Measurements from ENCODE around the gene SEPTIN5. TPM values are rescaled to one million over a fixed set of nuclear protein-coding genes. Genes with fewer than 3 reads are reported as not detected.

Gene SEPTIN5
- total and polyA plus RNA-seq, 12 donors: 3.7 to 73.4 (median 14.9) TPM

DNA sequence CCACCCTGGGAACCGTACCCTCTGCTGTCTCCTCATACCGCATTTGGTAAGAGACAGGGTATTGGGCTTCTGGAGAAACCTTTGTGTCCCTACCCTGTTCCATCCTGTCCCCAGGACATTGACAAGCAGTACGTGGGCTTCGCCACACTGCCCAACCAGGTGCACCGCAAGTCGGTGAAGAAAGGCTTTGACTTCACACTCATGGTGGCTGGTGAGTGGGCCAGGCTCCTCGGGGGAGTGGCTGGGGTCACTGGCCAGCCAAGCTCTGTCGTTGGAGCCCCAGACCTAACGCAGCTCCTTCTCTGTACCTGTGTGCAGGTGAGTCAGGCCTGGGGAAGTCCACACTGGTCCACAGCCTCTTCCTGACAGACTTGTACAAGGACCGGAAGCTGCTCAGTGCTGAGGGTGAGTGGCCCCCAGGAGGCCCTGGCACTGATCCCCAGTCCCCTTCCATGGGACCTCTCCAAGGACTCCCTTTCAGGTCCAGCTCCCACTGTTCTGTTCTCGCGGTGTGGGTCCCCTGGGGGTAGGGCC, 5.3 kb downstream of the SEPTIN5 start:
- Histone ChIP-seq H3K4me3 (no peak overlapping the region), H3K4me1 (replicated peaks in 1 of 2) (peaks cover 9 to 12% of the 10 kb centered on the region in 2 donors), H3K9me3 (replicated peaks in 1 of 3) (no peaks in the 10 kb centered on the region), H3K27me3 (no peaks in the 10 kb centered on the region), H3K36me3 (replicated peaks in 1 of 2) (no peaks in the 10 kb centered on the region), H3K27ac (no peak overlapping the region)
- DNase-seq: no peak
- 87 to 93% (median 89%) methylated on average over 8 to 12 of the region's 12 CpGs for WGBS, 4 donors
- intact Hi-C loops (cut with DNase I): loop anchor here in 1 of 2 donors (5.0 kb wide), 1 partner anchor 42 kb away; no protein-coding TSS in a partner anchor
- TF ChIP-seq POLR2A (IDR thresholded peaks at IDR 0.05): no peak
- TF ChIP-seq, protein P1, sequence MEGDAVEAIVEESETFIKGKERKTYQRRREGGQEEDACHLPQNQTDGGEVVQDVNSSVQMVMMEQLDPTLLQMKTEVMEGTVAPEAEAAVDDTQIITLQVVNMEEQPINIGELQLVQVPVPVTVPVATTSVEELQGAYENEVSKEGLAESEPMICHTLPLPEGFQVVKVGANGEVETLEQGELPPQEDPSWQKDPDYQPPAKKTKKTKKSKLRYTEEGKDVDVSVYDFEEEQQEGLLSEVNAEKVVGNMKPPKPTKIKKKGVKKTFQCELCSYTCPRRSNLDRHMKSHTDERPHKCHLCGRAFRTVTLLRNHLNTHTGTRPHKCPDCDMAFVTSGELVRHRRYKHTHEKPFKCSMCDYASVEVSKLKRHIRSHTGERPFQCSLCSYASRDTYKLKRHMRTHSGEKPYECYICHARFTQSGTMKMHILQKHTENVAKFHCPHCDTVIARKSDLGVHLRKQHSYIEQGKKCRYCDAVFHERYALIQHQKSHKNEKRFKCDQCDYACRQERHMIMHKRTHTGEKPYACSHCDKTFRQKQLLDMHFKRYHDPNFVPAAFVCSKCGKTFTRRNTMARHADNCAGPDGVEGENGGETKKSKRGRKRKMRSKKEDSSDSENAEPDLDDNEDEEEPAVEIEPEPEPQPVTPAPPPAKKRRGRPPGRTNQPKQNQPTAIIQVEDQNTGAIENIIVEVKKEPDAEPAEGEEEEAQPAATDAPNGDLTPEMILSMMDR (IDR thresholded peaks at IDR 0.05): no peak

DNA sequence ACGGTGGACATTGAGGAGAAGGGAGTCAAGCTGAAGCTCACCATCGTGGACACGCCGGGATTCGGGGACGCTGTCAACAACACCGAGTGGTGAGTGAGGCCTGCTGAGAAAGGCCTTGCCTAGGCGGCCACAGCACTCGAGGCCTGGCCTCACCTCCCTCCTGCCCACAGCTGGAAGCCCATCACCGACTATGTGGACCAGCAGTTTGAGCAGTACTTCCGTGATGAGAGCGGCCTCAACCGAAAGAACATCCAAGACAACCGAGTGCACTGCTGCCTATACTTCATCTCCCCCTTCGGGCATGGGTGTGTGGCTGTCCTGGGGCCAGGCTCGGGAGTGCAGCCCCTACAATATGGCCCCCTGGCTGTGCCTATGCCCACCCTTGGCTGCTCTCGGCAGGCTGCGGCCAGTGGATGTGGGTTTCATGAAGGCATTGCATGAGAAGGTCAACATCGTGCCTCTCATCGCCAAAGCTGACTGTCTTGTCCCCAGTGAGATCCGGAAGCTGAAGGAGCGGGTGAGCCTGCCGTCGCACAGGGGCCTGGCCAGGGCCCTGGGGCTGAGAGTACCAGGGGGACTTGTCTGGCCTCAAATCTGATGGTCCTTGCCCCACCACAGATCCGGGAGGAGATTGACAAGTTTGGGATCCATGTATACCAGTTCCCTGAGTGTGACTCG, 6.0 kb downstream of the SEPTIN5 start:
- Histone ChIP-seq H3K36me3 (replicated peaks in 1 of 2) (no peaks in the 10 kb centered on the region), H3K4me1 (replicated peaks in 1 of 2) (peaks cover 5 to 7% of the 10 kb centered on the region in 2 donors), H3K27me3 (no peaks in the 10 kb centered on the region), H3K9me3 (replicated peaks in 1 of 3) (no peaks in the 10 kb centered on the region), H3K4me3 (no peak overlapping the region), H3K27ac (no peak overlapping the region)
- TF ChIP-seq POLR2A (IDR thresholded peaks at IDR 0.05): no peak
- TF ChIP-seq, protein P1 (IDR thresholded peaks at IDR 0.05): no peak
- intact Hi-C loops (cut with DNase I): no loop called here
- no peak for DNase-seq
- 92 to 96% (median 94%) methylated on average over 15 to 26 of the region's 26 CpGs for WGBS, 4 donors

DNA sequence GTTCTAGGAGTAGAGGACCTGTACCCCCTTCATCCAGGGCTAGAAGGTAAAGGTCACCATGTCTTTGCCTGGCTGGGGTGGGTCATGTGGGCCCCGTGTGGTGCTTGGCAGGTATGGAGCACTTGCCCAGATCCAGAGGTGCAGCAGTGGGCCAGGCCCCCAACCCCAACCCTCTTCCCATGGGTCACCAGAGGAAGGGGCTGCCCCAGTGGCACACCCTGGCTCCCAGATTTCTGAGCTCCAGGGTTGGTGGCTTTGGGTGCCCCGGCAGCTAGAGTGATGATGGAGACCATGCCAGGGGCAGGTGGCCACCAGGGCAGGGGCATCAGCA, 6.7 kb downstream of the SEPTIN5 start:
- Histone ChIP-seq H3K4me3 (no peak overlapping the region), H3K36me3 (replicated peaks in 1 of 2) (no peaks in the 10 kb centered on the region), H3K9me3 (replicated peaks in 1 of 3) (no peaks in the 10 kb centered on the region), H3K4me1 (replicated peaks in 1 of 2) (peaks cover 5 to 7% of the 10 kb centered on the region in 2 donors), H3K27me3 (no peaks in the 10 kb centered on the region), H3K27ac (no peak overlapping the region)
- no peak for DNase-seq
- intact Hi-C loops (cut with DNase I): no loop called here
- 81 to 94% (median 92%) methylated on average over 2 of the region's 2 CpGs; no CpG with 5 or more reads in 1 of the 4 donors for WGBS, 4 donors
- TF ChIP-seq, protein P1 (IDR thresholded peaks at IDR 0.05): no peak
- TF ChIP-seq POLR2A (IDR thresholded peaks at IDR 0.05): no peak

DNA sequence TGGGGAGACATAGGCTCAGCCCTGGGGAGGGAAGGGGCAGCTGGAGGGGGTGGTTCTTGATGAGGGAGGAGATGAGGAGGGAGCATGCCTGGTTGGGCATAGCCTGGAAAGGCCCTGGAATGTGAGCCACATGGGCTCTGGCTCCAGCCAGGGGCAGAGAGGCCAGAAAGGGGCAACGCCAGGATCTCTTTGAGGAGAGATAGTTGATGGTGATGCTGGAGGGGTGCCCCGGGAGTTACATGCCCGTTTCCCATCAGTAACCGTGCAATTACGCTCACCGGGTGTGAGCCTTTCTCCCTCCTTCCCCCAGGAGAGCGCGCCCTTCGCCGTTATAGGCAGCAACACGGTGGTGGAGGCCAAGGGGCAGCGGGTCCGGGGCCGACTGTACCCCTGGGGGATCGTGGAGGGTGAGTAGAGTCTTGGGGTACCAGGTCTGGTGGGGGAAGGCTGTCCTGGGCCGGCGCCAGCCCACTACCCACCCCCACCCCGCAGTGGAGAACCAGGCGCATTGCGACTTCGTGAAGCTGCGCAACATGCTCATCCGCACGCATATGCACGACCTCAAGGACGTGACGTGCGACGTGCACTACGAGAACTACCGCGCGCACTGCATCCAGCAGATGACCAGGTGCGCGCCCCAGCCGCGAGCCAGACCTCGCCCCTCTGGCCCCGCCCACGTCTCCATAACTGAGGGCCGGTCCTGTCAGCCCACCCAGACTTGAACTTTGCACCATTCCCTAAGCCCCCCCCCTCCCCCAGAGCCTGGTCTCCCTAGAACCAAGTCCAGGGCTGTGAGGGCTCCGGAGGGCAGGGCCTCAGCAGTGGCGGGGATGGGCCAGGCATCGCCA, 7.3 kb downstream of the SEPTIN5 start:
- intact Hi-C loops (cut with DNase I): no loop called here
- Histone ChIP-seq H3K4me3 (no peak overlapping the region), H3K27ac (no peak overlapping the region), H3K4me1 (replicated peaks in 1 of 2) (peaks cover 5 to 7% of the 10 kb centered on the region in 2 donors), H3K9me3 (replicated peaks in 1 of 3) (no peaks in the 10 kb centered on the region), H3K27me3 (no peaks in the 10 kb centered on the region), H3K36me3 (replicated peaks in 1 of 2) (no peaks in the 10 kb centered on the region)
- no peak for DNase-seq
- 86 to 93% (median 92%) methylated on average over 32 to 44 of the region's 44 CpGs for WGBS, 4 donors
- TF ChIP-seq, protein P1 (IDR thresholded peaks at IDR 0.05): no peak
- no peak for TF ChIP-seq POLR2A (IDR thresholded peaks at IDR 0.05)
